ENCODE data around the gene ZC3H4.

ZC3H4 gene

GRCh38 chr19:47021536-47022139 is 91.9 kb downstream of the ZC3H4 start:
- no peak for DNase-seq (ENCODE audit: low spot score)

GRCh38 chr19:47020992-47021496 is 92.5 kb downstream of the ZC3H4 start:
- DNase-seq (ENCODE audit: low spot score) = peak; percentile 55

GRCh38 chr19:47020132-47020805 is 93.3 kb downstream of the ZC3H4 start:
- DNase-seq (ENCODE audit: low spot score) = no peak

GRCh38 chr19:47019431-47020041 is 94.0 kb downstream of the ZC3H4 start, which contains the start of gene NPAS1:
Gene NPAS1, plus strand, starts transcription at chr19:47019837. Its CDS starts 1,211 bp downstream, at chr19:47021048.
- DNase-seq (ENCODE audit: low spot score) = peak; percentile 36

GRCh38 chr19:47018923-47019322 is 94.7 kb downstream of the ZC3H4 start:
- DNase-seq (ENCODE audit: low spot score) = no peak

All from AG08395 (cell line).